Trophoblast cell (in vitro differentiated cells and primary cell): ENCODE data around the gene PRKAG3.

Experiments used
- DNase-seq, 2 donors: peaks; one replicate each; pipeline ENCODE4 v3.0.0-alpha.2; 2016
- H2AFZ ChIP-seq: 2 replicates; pipeline ENCODE4 v1.6.1; 2013; ENCODE audit warnings: low read length, moderate library complexity, mild to moderate bottlenecking; ENCODE audit not compliant: insufficient read depth, poor library complexity
- H2AK5ac ChIP-seq: 2 replicates; pipeline ENCODE4 v1.6.1; 2013; ENCODE audit warnings: mild to moderate bottlenecking, low read length
- H2BK120ac ChIP-seq: 2 replicates; pipeline ENCODE4 v1.6.1; 2013; ENCODE audit warnings: low read length, mild to moderate bottlenecking, moderate library complexity; ENCODE audit not compliant: insufficient read depth, poor library complexity
- H2BK12ac ChIP-seq: 2 replicates; pipeline ENCODE4 v1.6.1; 2013; ENCODE audit warnings: mild to moderate bottlenecking, low read length, moderate library complexity
- H2BK5ac ChIP-seq: 2 replicates; pipeline ENCODE4 v1.6.1; 2013; ENCODE audit warnings: low read length, low read depth, moderate library complexity, mild to moderate bottlenecking; ENCODE audit not compliant: poor library complexity
- H3K14ac ChIP-seq: 2 replicates; pipeline ENCODE4 v1.6.1; 2013; ENCODE audit warnings: mild to moderate bottlenecking, low read length
- H3K18ac ChIP-seq: 2 replicates; pipeline ENCODE4 v1.6.1; 2013; ENCODE audit warnings: mild to moderate bottlenecking, low read length
- H3K23ac ChIP-seq: 2 replicates; pipeline ENCODE4 v1.6.1; 2013; ENCODE audit warnings: low read length
- H3K27ac ChIP-seq: 2 replicates; pipeline ENCODE4 v1.5.1; 2013; ENCODE audit warnings: low read depth, mild to moderate bottlenecking, inconsistent platforms, low read length, moderate library complexity
- H3K27me3 ChIP-seq: 2 replicates; pipeline ENCODE4 v1.6.1; 2013; ENCODE audit warnings: inconsistent platforms, mild to moderate bottlenecking, low read length, moderate library complexity; ENCODE audit not compliant: insufficient read depth
- H3K36me3 ChIP-seq, 2 experiments: 1 replicate in 1 of 2; 2 replicates in 1 of 2; pipeline ENCODE4 v1.6.1; 2013; ENCODE audit warnings: low read length in 2 of 2, mild to moderate bottlenecking in 2 of 2, moderate library complexity in 1 of 2; ENCODE audit not compliant: insufficient read depth in 2 of 2, control insufficient read depth in 1 of 2
- H3K4ac ChIP-seq: 2 replicates; pipeline ENCODE4 v1.6.1; 2013; ENCODE audit warnings: low read depth, mild to moderate bottlenecking, low read length, moderate library complexity
- H3K4me1 ChIP-seq, 2 experiments: 1 replicate in 1 of 2; 2 replicates in 1 of 2; pipeline ENCODE4 v1.6.1; 2013; ENCODE audit warnings: low read length in 2 of 2, mild to moderate bottlenecking in 2 of 2, moderate library complexity in 1 of 2; ENCODE audit not compliant: insufficient read depth in 2 of 2, control insufficient read depth in 1 of 2
- H3K4me2 ChIP-seq: 2 replicates; pipeline ENCODE4 v1.6.1; 2013; ENCODE audit warnings: inconsistent platforms, mild to moderate bottlenecking, low read length, moderate library complexity
- H3K4me3 ChIP-seq: 2 replicates; pipeline ENCODE4 v1.5.1; 2013; ENCODE audit warnings: mild to moderate bottlenecking, low read depth, low read length, inconsistent platforms
- H3K79me1 ChIP-seq: one replicate; pipeline ENCODE4 v1.6.1; 2013; ENCODE audit warnings: low read length
- H3K79me2 ChIP-seq: 2 replicates; pipeline ENCODE4 v1.6.1; 2013; ENCODE audit warnings: low read length, mild to moderate bottlenecking; ENCODE audit not compliant: control insufficient read depth, insufficient read depth, poor library complexity
- H3K9ac ChIP-seq: 2 replicates; pipeline ENCODE4 v1.6.1; 2013; ENCODE audit warnings: mild to moderate bottlenecking, low read length
- H3K9me3 ChIP-seq: 2 replicates; pipeline ENCODE4 v1.6.1; 2013; ENCODE audit warnings: low read depth, mild to moderate bottlenecking, control low read depth, inconsistent platforms, low read length; ENCODE audit not compliant: insufficient read depth
- H4K12ac ChIP-seq: 2 replicates; pipeline ENCODE4 v1.6.1; 2013; ENCODE audit warnings: low read depth, mild to moderate bottlenecking, low read length, moderate library complexity
- H4K8ac ChIP-seq: 2 replicates; pipeline ENCODE4 v1.6.1; 2013; ENCODE audit warnings: low read depth, mild to moderate bottlenecking, low read length, moderate library complexity
- H4K91ac ChIP-seq: one replicate; pipeline ENCODE4 v1.6.1; 2013; ENCODE audit warnings: low read depth, mild to moderate bottlenecking, low read length, moderate library complexity
- WGBS: extraction: QIAGEN DNeasy Blood & Tissue Kit; methylation state at CpG from one replicate; pipeline ENCODE4 v1.1.7; 2013; ENCODE audit warnings: missing lambda C conversion rate; ENCODE audit not compliant: insufficient read length, insufficient coverage; ENCODE audit errors: extremely low coverage; 5-methylcytosine and 5-hydroxymethylcytosine counted together

The PRKAG3 gene

DNA sequence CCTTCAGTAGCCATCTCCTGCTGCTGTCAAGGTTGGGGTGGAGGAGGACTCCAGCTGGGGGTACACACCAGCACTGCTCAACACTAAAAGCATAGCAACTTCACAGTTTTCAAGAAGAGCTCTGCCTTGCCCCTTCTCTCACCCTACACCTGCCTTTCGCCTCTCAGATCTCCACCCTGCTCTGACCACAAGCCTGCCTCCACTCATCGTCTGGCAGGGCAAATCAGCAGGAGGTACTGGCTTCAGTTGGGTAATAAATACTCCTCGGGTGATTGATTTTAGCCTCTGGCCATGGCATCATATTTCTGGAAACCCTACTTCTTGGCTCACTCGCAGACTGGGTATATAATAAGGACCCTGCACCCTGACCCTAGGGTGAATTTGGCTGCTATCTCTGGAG is 3.1 kb upstream of the PRKAG3 start:
- no peak overlapping the region for H3K14ac ChIP-seq
- H3K9me3 ChIP-seq: no peaks in the 10 kb centered on the region
- WGBS: no CpG with 5 or more reads among the region's 4 CpGs

GRCh38 chr2:218833023-218833609 is 1.5 kb upstream of the PRKAG3 start:
- Histone ChIP-seq H3K23ac (no peak overlapping the region), H3K4me1 (no peaks in the 10 kb centered on the region), H3K14ac (no peak overlapping the region), H3K36me3 (no peaks in the 10 kb centered on the region), H3K4me3 (no peak overlapping the region), H3K4me2 (no peak overlapping the region), H3K27ac (no peak overlapping the region), H3K9me3 (no peaks in the 10 kb centered on the region), H3K79me2 (no peaks in the 10 kb centered on the region), H2BK120ac (no peak overlapping the region), H3K4ac (no peak overlapping the region), H3K9ac (no peak overlapping the region), H3K79me1 (no peaks in the 10 kb centered on the region), H2AK5ac (no peak overlapping the region), H4K91ac (no peak overlapping the region), H3K27me3 (no peaks in the 10 kb centered on the region), H2BK5ac (no peak overlapping the region), H3K18ac (no peak overlapping the region), H4K8ac (no peak overlapping the region), H4K12ac (no peak overlapping the region), H2AFZ (no peak overlapping the region), H2BK12ac (no peak overlapping the region)
- no CpG with 5 or more reads among the region's 4 CpGs for WGBS
- no peak for DNase-seq

More for the DNA sequence above, 3.1 kb upstream of the PRKAG3 start:
- no peak overlapping the region for H2BK120ac ChIP-seq
- DNase-seq: no peak
- H3K27me3 ChIP-seq: no peaks in the 10 kb centered on the region
- no peak overlapping the region for H4K91ac ChIP-seq
- H2BK5ac ChIP-seq: no peak overlapping the region
- H2AK5ac ChIP-seq: no peak overlapping the region
- H2AFZ ChIP-seq: no peak overlapping the region
- no peak overlapping the region for H3K18ac ChIP-seq
- no peak overlapping the region for H3K4me3 ChIP-seq
- no peaks in the 10 kb centered on the region for H3K79me2 ChIP-seq
- H3K4me1 ChIP-seq: no peaks in the 10 kb centered on the region
- no peak overlapping the region for H3K4me2 ChIP-seq
- H2BK12ac ChIP-seq: no peak overlapping the region
- no peak overlapping the region for H3K27ac ChIP-seq
- no peak overlapping the region for H3K23ac ChIP-seq
- no peak overlapping the region for H3K4ac ChIP-seq
- no peaks in the 10 kb centered on the region for H3K79me1 ChIP-seq
- H3K9ac ChIP-seq: no peak overlapping the region
- no peak overlapping the region for H4K12ac ChIP-seq
- no peaks in the 10 kb centered on the region for H3K36me3 ChIP-seq
- no peak overlapping the region for H4K8ac ChIP-seq

DNA sequence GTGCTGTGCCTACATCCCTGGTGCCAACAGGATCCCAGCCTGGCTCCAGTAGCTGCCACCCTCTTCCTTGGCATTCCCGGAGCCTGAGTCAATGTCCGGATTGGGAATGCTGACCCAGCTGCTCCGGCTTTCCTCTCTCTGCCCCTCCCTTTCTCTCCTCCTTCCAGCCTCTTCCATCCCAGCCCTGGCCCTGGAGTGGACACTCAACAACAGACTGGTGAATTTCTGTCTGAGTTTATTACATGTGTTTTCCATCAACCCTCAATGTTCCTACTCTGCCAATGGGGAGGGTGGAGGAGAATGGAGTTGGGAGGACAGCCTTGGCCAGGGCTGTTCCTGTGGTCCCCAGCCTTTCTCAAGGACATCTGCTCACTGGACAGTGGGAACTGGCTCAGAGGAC is 917 bp upstream of the PRKAG3 start:
- H3K23ac ChIP-seq: no peak overlapping the region
- H3K4ac ChIP-seq: no peak overlapping the region
- H3K36me3 ChIP-seq: no peaks in the 10 kb centered on the region
- no peak overlapping the region for H4K8ac ChIP-seq
- H3K27me3 ChIP-seq: no peaks in the 10 kb centered on the region
- no peak overlapping the region for H4K91ac ChIP-seq
- H2AFZ ChIP-seq: no peak overlapping the region
- no peak overlapping the region for H3K27ac ChIP-seq
- no peak overlapping the region for H3K18ac ChIP-seq
- no peaks in the 10 kb centered on the region for H3K79me1 ChIP-seq
- no peaks in the 10 kb centered on the region for H3K79me2 ChIP-seq
- H3K4me1 ChIP-seq: no peaks in the 10 kb centered on the region
- no peak overlapping the region for H3K4me3 ChIP-seq
- H2AK5ac ChIP-seq: no peak overlapping the region
- no peaks in the 10 kb centered on the region for H3K9me3 ChIP-seq
- H3K4me2 ChIP-seq: no peak overlapping the region
- H2BK5ac ChIP-seq: no peak overlapping the region
- H4K12ac ChIP-seq: no peak overlapping the region
- DNase-seq: no peak
- no peak overlapping the region for H2BK12ac ChIP-seq
- H3K14ac ChIP-seq: no peak overlapping the region
- H3K9ac ChIP-seq: no peak overlapping the region
- WGBS: no CpG with 5 or more reads among the region's 3 CpGs
- H2BK120ac ChIP-seq: no peak overlapping the region

DNA sequence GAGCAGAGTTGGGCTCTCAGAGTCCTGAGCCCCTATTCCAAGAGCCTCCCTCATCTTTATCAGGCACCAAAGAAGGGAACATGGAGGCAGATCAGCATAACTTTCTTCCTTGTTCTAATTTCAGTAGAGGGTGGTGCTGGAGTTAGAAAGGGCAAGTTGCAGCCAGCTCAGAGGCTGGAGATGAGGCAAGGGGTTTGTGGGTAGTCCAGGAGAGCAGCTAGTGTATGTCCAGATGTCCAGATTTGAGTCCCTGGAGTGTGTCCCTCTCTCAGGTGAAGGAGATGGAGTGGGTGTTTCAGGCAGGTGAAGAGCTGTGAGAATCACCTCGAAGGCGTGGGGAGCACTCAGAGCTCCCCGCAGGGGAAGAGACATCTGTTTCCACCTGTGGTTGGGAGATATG is 478 bp upstream of the PRKAG3 start:
- H2BK120ac ChIP-seq: no peak overlapping the region

More for the DNA sequence above, 478 bp upstream of the PRKAG3 start:
- no peak overlapping the region for H2BK5ac ChIP-seq
- no peak overlapping the region for H3K18ac ChIP-seq
- H3K4ac ChIP-seq: no peak overlapping the region
- no peak for DNase-seq
- H3K14ac ChIP-seq: no peak overlapping the region
- H3K27me3 ChIP-seq: no peaks in the 10 kb centered on the region
- H3K27ac ChIP-seq: no peak overlapping the region
- H3K9me3 ChIP-seq: no peaks in the 10 kb centered on the region
- no peak overlapping the region for H4K91ac ChIP-seq
- H3K79me2 ChIP-seq: no peaks in the 10 kb centered on the region
- H4K12ac ChIP-seq: no peak overlapping the region
- H3K4me1 ChIP-seq: no peaks in the 10 kb centered on the region
- H2AK5ac ChIP-seq: no peak overlapping the region
- H3K79me1 ChIP-seq: no peaks in the 10 kb centered on the region
- no peak overlapping the region for H3K23ac ChIP-seq
- WGBS: no CpG with 5 or more reads among the region's 3 CpGs
- no peak overlapping the region for H3K4me2 ChIP-seq
- H3K4me3 ChIP-seq: no peak overlapping the region
- no peak overlapping the region for H2BK12ac ChIP-seq
- H4K8ac ChIP-seq: no peak overlapping the region
- no peak overlapping the region for H3K9ac ChIP-seq
- H3K36me3 ChIP-seq: no peaks in the 10 kb centered on the region
- no peak overlapping the region for H2AFZ ChIP-seq
